Trophoblast cell (in vitro differentiated cells and primary cell): ENCODE measurements around the gene LIMCH1.

Experiments
- DNase-seq, 2 donors: peaks; one replicate each; pipeline ENCODE4 v3.0.0-alpha.2; 2016
- H2AFZ ChIP-seq: 2 replicates; pipeline ENCODE4 v1.6.1; 2013; ENCODE audit warnings: low read length, moderate library complexity, mild to moderate bottlenecking; ENCODE audit not compliant: insufficient read depth, poor library complexity
- H2AK5ac ChIP-seq: 2 replicates; pipeline ENCODE4 v1.6.1; 2013; ENCODE audit warnings: mild to moderate bottlenecking, low read length
- H2BK120ac ChIP-seq: 2 replicates; pipeline ENCODE4 v1.6.1; 2013; ENCODE audit warnings: low read length, mild to moderate bottlenecking, moderate library complexity; ENCODE audit not compliant: insufficient read depth, poor library complexity
- H2BK12ac ChIP-seq: 2 replicates; pipeline ENCODE4 v1.6.1; 2013; ENCODE audit warnings: mild to moderate bottlenecking, low read length, moderate library complexity
- H2BK5ac ChIP-seq: 2 replicates; pipeline ENCODE4 v1.6.1; 2013; ENCODE audit warnings: low read length, low read depth, moderate library complexity, mild to moderate bottlenecking; ENCODE audit not compliant: poor library complexity
- H3K14ac ChIP-seq: 2 replicates; pipeline ENCODE4 v1.6.1; 2013; ENCODE audit warnings: mild to moderate bottlenecking, low read length
- H3K18ac ChIP-seq: 2 replicates; pipeline ENCODE4 v1.6.1; 2013; ENCODE audit warnings: mild to moderate bottlenecking, low read length
- H3K23ac ChIP-seq: 2 replicates; pipeline ENCODE4 v1.6.1; 2013; ENCODE audit warnings: low read length
- H3K27ac ChIP-seq: 2 replicates; pipeline ENCODE4 v1.5.1; 2013; ENCODE audit warnings: low read depth, mild to moderate bottlenecking, inconsistent platforms, low read length, moderate library complexity
- H3K27me3 ChIP-seq: 2 replicates; pipeline ENCODE4 v1.6.1; 2013; ENCODE audit warnings: inconsistent platforms, mild to moderate bottlenecking, low read length, moderate library complexity; ENCODE audit not compliant: insufficient read depth
- H3K36me3 ChIP-seq, 2 experiments: 1 replicate in 1 of 2; 2 replicates in 1 of 2; pipeline ENCODE4 v1.6.1; 2013; ENCODE audit warnings: low read length in 2 of 2, mild to moderate bottlenecking in 2 of 2, moderate library complexity in 1 of 2; ENCODE audit not compliant: insufficient read depth in 2 of 2, control insufficient read depth in 1 of 2
- H3K4ac ChIP-seq: 2 replicates; pipeline ENCODE4 v1.6.1; 2013; ENCODE audit warnings: low read depth, mild to moderate bottlenecking, low read length, moderate library complexity
- H3K4me1 ChIP-seq, 2 experiments: 1 replicate in 1 of 2; 2 replicates in 1 of 2; pipeline ENCODE4 v1.6.1; 2013; ENCODE audit warnings: low read length in 2 of 2, mild to moderate bottlenecking in 2 of 2, moderate library complexity in 1 of 2; ENCODE audit not compliant: insufficient read depth in 2 of 2, control insufficient read depth in 1 of 2
- H3K4me2 ChIP-seq: 2 replicates; pipeline ENCODE4 v1.6.1; 2013; ENCODE audit warnings: inconsistent platforms, mild to moderate bottlenecking, low read length, moderate library complexity
- H3K4me3 ChIP-seq: 2 replicates; pipeline ENCODE4 v1.5.1; 2013; ENCODE audit warnings: mild to moderate bottlenecking, low read depth, low read length, inconsistent platforms
- H3K79me1 ChIP-seq: one replicate; pipeline ENCODE4 v1.6.1; 2013; ENCODE audit warnings: low read length
- H3K79me2 ChIP-seq: 2 replicates; pipeline ENCODE4 v1.6.1; 2013; ENCODE audit warnings: low read length, mild to moderate bottlenecking; ENCODE audit not compliant: control insufficient read depth, insufficient read depth, poor library complexity
- H3K9ac ChIP-seq: 2 replicates; pipeline ENCODE4 v1.6.1; 2013; ENCODE audit warnings: mild to moderate bottlenecking, low read length
- H3K9me3 ChIP-seq: 2 replicates; pipeline ENCODE4 v1.6.1; 2013; ENCODE audit warnings: low read depth, mild to moderate bottlenecking, control low read depth, inconsistent platforms, low read length; ENCODE audit not compliant: insufficient read depth
- H4K12ac ChIP-seq: 2 replicates; pipeline ENCODE4 v1.6.1; 2013; ENCODE audit warnings: low read depth, mild to moderate bottlenecking, low read length, moderate library complexity
- H4K8ac ChIP-seq: 2 replicates; pipeline ENCODE4 v1.6.1; 2013; ENCODE audit warnings: low read depth, mild to moderate bottlenecking, low read length, moderate library complexity
- H4K91ac ChIP-seq: one replicate; pipeline ENCODE4 v1.6.1; 2013; ENCODE audit warnings: low read depth, mild to moderate bottlenecking, low read length, moderate library complexity
- WGBS: extraction: QIAGEN DNeasy Blood & Tissue Kit; methylation state at CpG from one replicate; pipeline ENCODE4 v1.1.7; 2013; ENCODE audit warnings: missing lambda C conversion rate; ENCODE audit not compliant: insufficient read length, insufficient coverage; ENCODE audit errors: extremely low coverage; 5-methylcytosine and 5-hydroxymethylcytosine counted together

Gene LIMCH1

GRCh38 chr4:41539711-41540110 is 1.8 kb downstream of the LIMCH1 start:
- Histone ChIP-seq H3K9me3 (no peaks in the 10 kb centered on the region), H2AK5ac (no peak overlapping the region), H2BK120ac (no peak overlapping the region), H3K79me1 (no peaks in the 10 kb centered on the region), H3K23ac (no peak overlapping the region), H3K18ac (no peak overlapping the region), H3K4me1 (peaks cover 12 to 13% of the 10 kb centered on the region in 2 experiments), H2BK5ac (no peak overlapping the region), H3K27ac (no peak overlapping the region), H3K79me2 (peaks cover 2% of the 10 kb centered on the region), H2AFZ (no peak overlapping the region), H3K4me3 (no peak overlapping the region), H3K14ac (no peak overlapping the region), H3K27me3 (no peaks in the 10 kb centered on the region), H3K36me3 (no peaks in the 10 kb centered on the region), H3K4me2 (no peak overlapping the region), H2BK12ac (no peak overlapping the region), H3K4ac (no peak overlapping the region), H4K8ac (no peak overlapping the region), H3K9ac (no peak overlapping the region), H4K12ac (no peak overlapping the region), H4K91ac (no peak overlapping the region)
- DNase-seq, result peak; percentile 60 to 84

DNA sequence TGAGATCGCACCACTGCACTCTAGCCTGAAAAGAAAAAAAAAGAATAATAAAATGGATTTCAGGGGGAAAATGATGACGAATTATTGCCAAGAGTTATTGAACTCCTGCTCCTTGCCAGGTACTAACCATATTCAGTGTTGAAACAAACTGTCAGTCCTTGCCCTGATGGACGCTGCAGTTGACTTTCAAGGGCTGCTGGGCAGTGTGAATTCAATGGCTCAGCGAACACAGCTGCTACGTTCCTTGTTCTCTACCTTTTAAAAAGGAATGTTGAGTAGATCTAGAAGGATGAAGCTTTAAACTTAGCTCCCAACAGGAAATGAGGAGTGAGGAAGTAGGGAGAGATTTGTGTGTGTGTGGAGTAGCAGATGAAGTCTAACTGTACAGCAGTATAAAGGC is 2.7 kb downstream of the LIMCH1 start:
- Histone ChIP-seq H2BK120ac (no peak overlapping the region), H3K4ac (no peak overlapping the region), H4K8ac (no peak overlapping the region), H3K18ac (no peak overlapping the region), H3K79me2 (peaks cover 2% of the 10 kb centered on the region), H3K36me3 (no peaks in the 10 kb centered on the region), H2BK5ac (no peak overlapping the region), H3K27ac (no peak overlapping the region), H3K27me3 (no peaks in the 10 kb centered on the region), H2AK5ac (no peak overlapping the region), H3K9me3 (no peaks in the 10 kb centered on the region), H2BK12ac (no peak overlapping the region), H3K9ac (no peak overlapping the region), H3K23ac (no peak overlapping the region), H3K14ac (no peak overlapping the region), H2AFZ (no peak overlapping the region), H3K79me1 (no peaks in the 10 kb centered on the region), H3K4me3 (no peak overlapping the region), H3K4me2 (no peak overlapping the region), H4K12ac (no peak overlapping the region), H4K91ac (no peak overlapping the region), H3K4me1 (peaks cover 12 to 13% of the 10 kb centered on the region in 2 experiments)
- no peak for DNase-seq
- WGBS, result no CpG with 5 or more reads among the region's 5 CpGs

DNA sequence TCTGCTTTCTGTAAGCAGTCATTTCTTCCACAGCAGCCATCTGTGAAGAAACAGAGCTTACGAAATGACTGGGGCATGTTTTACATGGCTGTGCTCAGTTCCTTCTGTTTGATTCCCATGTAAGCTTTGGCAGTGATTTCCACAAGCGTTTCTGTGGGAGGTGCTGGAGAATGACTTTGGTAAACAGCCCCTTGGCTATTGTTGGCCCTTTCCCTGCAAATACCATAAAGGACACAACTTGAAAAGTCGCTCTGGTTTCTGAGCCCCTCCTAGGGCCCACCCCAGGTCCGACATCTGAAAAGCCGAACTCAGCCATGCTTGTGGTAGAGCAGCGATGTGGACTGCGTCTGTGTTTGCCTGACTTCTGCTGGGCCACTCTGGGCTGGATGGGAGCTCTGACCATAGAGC is 3.7 kb downstream of the LIMCH1 start:
- H3K9me3 ChIP-seq, result no peaks in the 10 kb centered on the region
- no peak overlapping the region for H3K4me3 ChIP-seq
- H4K8ac ChIP-seq, result no peak overlapping the region
- peak in 1 of 2 donors; percentile 46 for DNase-seq
- no peak overlapping the region for H4K91ac ChIP-seq
- no peak overlapping the region for H2BK5ac ChIP-seq
- no peak overlapping the region for H3K9ac ChIP-seq
- H3K23ac ChIP-seq, result no peak overlapping the region
- H3K4me2 ChIP-seq, result no peak overlapping the region
- H2BK12ac ChIP-seq, result no peak overlapping the region
- WGBS, result no CpG with 5 or more reads among the region's 7 CpGs
- no peak overlapping the region for H4K12ac ChIP-seq
- H3K27me3 ChIP-seq, result no peaks in the 10 kb centered on the region
- H3K79me2 ChIP-seq, result peaks cover 2% of the 10 kb centered on the region
- no peak overlapping the region for H3K14ac ChIP-seq
- H3K79me1 ChIP-seq, result no peaks in the 10 kb centered on the region
- H3K36me3 ChIP-seq, result no peaks in the 10 kb centered on the region
- no peak overlapping the region for H3K27ac ChIP-seq
- H2AK5ac ChIP-seq, result no peak overlapping the region
- no peak overlapping the region for H2BK120ac ChIP-seq
- H3K4me1 ChIP-seq, result peaks cover 12 to 13% of the 10 kb centered on the region in 2 experiments
- no peak overlapping the region for H3K4ac ChIP-seq
- no peak overlapping the region for H2AFZ ChIP-seq
- H3K18ac ChIP-seq, result no peak overlapping the region

- Histone ChIP-seq H4K91ac (no peak overlapping the region), H3K14ac (no peak overlapping the region), H3K27ac (no peak overlapping the region), H3K4me2 (no peak overlapping the region), H2BK120ac (no peak overlapping the region), H3K27me3 (no peaks in the 10 kb centered on the region), H3K79me1 (no peaks in the 10 kb centered on the region), H3K18ac (no peak overlapping the region), H2BK12ac (no peak overlapping the region), H3K9me3 (no peaks in the 10 kb centered on the region), H3K4me3 (no peak overlapping the region), H3K79me2 (peaks cover 2% of the 10 kb centered on the region), H2BK5ac (no peak overlapping the region), H3K23ac (no peak overlapping the region), H3K9ac (no peak overlapping the region), H3K4ac (no peak overlapping the region), H4K8ac (no peak overlapping the region), H2AFZ (no peak overlapping the region), H3K4me1 (peaks cover 12 to 13% of the 10 kb centered on the region in 2 experiments), H4K12ac (no peak overlapping the region), H2AK5ac (no peak overlapping the region), H3K36me3 (no peaks in the 10 kb centered on the region)
- peak in 1 of 2 donors; percentile 64 for DNase-seq
- no CpG with 5 or more reads among the region's 5 CpGs for WGBS
These were observed 4.7 kb downstream of the LIMCH1 start for GRCh38 chr4:41542526-41543275.
